Measurements from ENCODE around the gene IL1RL2.

IL1RL2 gene

DNA sequence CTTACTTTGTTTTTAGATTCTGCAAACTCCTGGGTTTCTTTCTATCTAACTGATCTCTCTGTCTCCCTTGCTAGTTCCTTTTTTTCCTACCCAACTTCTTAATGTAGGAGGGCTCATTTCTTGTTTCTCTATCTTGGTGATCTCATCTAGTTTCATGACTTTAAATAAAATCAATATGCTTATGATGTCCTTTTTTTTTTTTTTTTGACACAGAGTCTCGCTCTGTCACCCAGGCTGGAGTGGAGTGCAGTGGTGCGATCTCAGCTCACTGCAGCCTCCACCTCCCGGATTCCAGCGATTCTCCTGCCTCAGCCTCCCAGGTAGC, 82.3 kb downstream of the IL1RL2 start:
- no peak for DNase-seq

- no peak for DNase-seq
Observed at GRCh38 chr2:102271844-102272243, 85.0 kb downstream of the IL1RL2 start.

DNA sequence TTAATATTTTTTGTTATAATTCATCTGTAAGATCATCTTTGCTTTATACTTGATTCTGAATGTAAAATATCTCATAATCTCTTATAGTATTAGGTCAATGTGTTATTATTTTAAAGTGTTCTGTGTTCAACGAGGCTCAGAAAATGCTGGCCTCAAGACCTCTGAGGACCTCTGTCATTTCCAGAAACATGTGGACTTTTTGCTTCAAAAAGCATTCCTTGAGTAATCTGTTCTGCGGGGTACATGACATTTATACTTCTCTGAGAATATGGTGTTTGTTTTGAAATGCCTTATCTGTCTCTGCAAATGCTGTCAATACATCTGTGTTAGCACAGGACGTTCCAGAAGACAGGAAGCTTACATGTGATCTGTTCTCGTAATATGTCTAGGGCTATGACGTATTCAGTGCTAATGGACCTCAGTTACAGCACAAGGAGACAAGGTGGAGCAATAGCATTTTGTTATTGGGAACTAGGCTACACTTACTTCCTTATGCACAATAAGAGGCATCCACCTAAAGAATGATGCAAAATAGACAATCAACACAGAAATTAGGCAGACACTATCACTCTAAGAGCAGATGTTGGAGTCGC, 86.9 kb downstream of the IL1RL2 start:
- DNase-seq = no peak

DNA sequence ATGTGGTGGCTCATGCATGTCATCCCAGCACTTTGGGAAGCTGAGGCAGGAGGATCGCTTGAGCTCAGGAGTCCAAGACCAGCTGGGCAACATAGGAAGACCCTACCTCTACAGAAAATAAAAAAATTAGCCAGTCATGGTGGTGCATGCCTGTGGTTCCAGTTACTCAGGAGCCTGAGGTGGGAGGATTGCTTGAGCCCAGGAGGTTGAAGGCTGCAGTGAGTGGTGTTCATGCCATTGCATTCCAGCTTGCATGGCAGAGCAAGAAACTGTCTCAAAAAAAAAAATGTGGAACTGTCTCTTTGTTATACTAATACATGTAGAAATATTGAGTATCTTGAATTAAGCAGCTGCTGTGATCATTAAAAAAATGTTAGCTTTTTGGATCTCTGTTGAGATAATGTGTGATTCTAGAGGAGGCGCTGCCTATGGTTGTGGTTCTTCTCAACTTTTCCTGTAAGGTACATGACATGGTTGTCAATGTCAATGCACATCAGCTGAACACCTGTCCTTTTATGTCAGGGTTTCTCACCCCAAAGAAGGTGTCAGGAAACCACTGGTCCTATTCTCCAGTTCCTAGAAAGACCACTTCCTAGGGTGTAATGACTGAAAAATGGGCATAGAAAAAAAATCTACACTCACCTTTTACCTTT, 89.9 kb downstream of the IL1RL2 start:
- no peak for DNase-seq

- DNase-seq = no peak
Observed at GRCh38 chr2:102277202-102277700, 90.4 kb downstream of the IL1RL2 start.

GRCh38 chr2:102278720-102279390, 92.0 kb downstream of the IL1RL2 start:
- DNase-seq = no peak

GRCh38 chr2:102279391-102279735, 92.5 kb downstream of the IL1RL2 start:
- no peak for DNase-seq

GRCh38 chr2:102282678-102283091, 95.9 kb downstream of the IL1RL2 start:
- no peak for DNase-seq

- no peak for DNase-seq
Observed at GRCh38 chr2:102283996-102284395, 97.2 kb downstream of the IL1RL2 start.

DNA sequence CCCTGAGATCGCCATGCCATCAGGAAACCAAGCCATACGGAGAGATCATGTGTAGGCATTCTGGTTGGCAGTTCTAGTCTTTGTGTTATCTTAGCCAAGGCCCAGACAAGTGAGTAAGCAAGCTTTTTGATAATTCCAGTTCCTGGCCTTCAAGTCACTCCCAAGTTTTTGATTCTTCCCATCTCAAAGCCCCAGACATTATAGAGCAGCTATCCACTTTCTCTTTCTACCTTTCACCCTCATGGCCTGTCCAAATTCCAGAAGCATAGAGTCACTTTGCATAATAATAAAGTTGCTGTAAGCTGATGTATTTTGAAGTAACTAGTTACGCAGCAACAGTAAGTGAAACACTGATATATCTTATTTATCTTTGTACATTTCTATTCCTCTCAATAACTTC, 97.8 kb downstream of the IL1RL2 start:
- DNase-seq = no peak

DNA sequence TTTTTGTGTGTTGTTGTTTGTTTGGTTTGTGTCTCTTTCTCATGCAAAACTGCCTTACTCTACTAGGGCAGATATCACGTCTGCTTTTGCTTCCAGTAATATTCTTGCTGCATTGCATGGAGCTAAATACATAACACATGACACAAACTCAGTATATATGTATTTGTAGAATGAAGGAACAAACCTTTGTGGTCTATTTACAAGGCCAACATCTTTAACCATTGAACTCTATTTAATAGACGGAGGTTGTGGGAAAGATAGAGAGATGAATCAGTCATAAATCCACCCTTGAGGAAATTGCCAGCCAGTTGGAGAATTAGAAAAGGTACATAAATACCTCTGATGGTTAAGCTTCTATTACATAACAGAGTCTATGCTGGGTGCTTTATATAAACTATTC, 98.5 kb downstream of the IL1RL2 start:
- no peak for DNase-seq

GRCh38 chr2:102286041-102286440, 99.2 kb downstream of the IL1RL2 start:
- DNase-seq = no peak

- DNase-seq = no peak
Observed at GRCh38 chr2:102289129-102289528, 102.3 kb downstream of the IL1RL2 start.
